Measurements from ENCODE around the gene PLB1. TPM values are rescaled to one million over a fixed set of nuclear protein-coding genes. Genes with fewer than 3 reads are reported as not detected.
"Not testable (repeated sequence)": the region's sequence is repeated elsewhere in the genome, so short reads cannot be mapped to it uniquely, and the experiment has no call there.

Gene PLB1
- polyA plus RNA-seq, 1 donor from 2014 or later, result not detected

- Mint-ChIP-seq H3K9me3 (peaks cover 9 to 16% (median 11%) of the 10 kb centered on the region in 3 donors), H3K4me1 (peaks cover 0 to 1% (median 0%) of the 10 kb centered on the region in 3 donors), H3K4me3 (peak overlapping the region in 1 of 4 donors; percentile 29), H3K36me3 (peaks cover 1% of the 10 kb centered on the region), H3K27me3 (peaks cover 8% of the 10 kb centered on the region), H3K27ac (no peak overlapping the region)
Measured at GRCh38 chr2:28461056-28461455, 34.8 kb upstream of the PLB1 start.

DNA sequence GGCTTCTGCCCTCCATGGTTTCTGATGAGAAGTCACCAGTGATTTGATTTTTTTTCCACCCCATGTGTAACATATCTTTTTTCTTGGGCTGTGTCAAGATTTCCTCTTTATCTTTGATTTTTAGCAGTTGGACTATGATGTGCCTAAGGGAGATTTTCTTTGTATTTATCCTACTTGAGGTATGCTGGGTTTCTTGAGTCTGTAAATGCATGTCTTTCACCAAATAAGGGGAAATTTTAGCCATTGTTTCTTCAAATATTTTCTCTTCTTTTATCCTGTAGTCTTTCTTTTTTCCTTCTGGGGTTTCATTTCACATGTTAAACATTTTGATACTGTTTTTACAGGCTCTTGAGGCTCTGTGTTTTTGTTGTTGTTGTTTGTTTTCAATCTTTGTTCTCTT is 33.7 kb upstream of the PLB1 start:
- H3K4me3 Mint-ChIP-seq, result no peak overlapping the region
- H3K4me1 Mint-ChIP-seq, result peaks cover 0 to 1% (median 0%) of the 10 kb centered on the region in 3 donors
- H3K9me3 Mint-ChIP-seq, result peaks cover 9 to 16% (median 11%) of the 10 kb centered on the region in 3 donors
- H3K27ac Mint-ChIP-seq, result no peak overlapping the region
- H3K27me3 Mint-ChIP-seq, result peaks cover 8% of the 10 kb centered on the region
- H3K36me3 Mint-ChIP-seq, result peaks cover 1% of the 10 kb centered on the region

GRCh38 chr2:28463211-28463816 is 32.5 kb upstream of the PLB1 start:
- Mint-ChIP-seq H3K4me1 (peaks cover 0 to 1% (median 0%) of the 10 kb centered on the region in 3 donors), H3K9me3 (peaks cover 9 to 16% (median 11%) of the 10 kb centered on the region in 3 donors), H3K36me3 (peaks cover 1% of the 10 kb centered on the region), H3K27me3 (peaks cover 7% of the 10 kb centered on the region), H3K27ac (no peak overlapping the region), H3K4me3 (no peak overlapping the region)

- H3K36me3 Mint-ChIP-seq, result peaks cover 1% of the 10 kb centered on the region
- no peak overlapping the region for H3K27ac Mint-ChIP-seq
- peak overlapping the region in 1 of 4 donors; percentile 64 for H3K4me3 Mint-ChIP-seq
- H3K4me1 Mint-ChIP-seq, result peaks cover 0 to 1% (median 0%) of the 10 kb centered on the region in 3 donors
- H3K27me3 Mint-ChIP-seq, result peaks cover 8% of the 10 kb centered on the region
- peaks cover 9 to 16% (median 11%) of the 10 kb centered on the region in 3 donors for H3K9me3 Mint-ChIP-seq
Measured at GRCh38 chr2:28463893-28464292, 32.0 kb upstream of the PLB1 start.

DNA sequence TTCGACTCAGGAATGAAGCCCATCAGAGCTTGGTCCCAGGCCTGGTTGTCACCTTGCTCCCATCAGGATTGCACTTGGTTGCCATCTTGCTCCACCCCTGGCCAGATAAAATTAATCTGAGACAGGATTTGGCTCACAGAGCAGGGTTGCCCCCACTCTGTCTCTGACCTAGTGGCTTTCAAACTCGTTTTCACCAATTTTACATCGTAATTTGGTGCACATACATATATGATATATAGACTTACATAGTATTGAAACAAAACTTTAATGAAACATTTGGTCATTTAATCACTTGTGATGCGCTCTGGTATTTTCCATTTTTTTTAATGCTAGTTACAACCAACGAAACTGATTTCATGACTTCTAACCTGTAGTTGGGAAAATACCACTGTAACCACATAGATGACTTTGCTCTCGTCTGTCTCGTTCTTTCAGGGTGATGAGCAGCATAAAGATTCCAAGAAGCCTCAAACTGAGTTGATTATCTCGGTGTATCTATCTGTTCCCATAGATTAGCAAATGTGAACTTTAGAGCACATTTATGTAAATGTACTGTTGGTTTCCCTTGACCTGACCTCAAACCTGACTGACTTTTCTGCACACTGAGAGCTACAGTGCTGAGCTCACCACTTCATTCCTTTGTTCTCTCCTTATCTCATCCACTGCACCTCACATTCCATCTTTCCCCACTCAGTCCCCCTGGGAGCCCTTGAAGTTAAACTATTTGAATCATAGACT is 30.5 kb upstream of the PLB1 start:
- peaks cover 1% of the 10 kb centered on the region for H3K36me3 Mint-ChIP-seq
- peaks cover 11% of the 10 kb centered on the region for H3K27me3 Mint-ChIP-seq
- no peak overlapping the region for H3K27ac Mint-ChIP-seq
- H3K4me1 Mint-ChIP-seq, result peaks cover 0 to 4% (median 1%) of the 10 kb centered on the region in 3 donors
- no peak overlapping the region for H3K4me3 Mint-ChIP-seq
- H3K9me3 Mint-ChIP-seq, result peaks cover 9 to 16% (median 11%) of the 10 kb centered on the region in 3 donors

DNA sequence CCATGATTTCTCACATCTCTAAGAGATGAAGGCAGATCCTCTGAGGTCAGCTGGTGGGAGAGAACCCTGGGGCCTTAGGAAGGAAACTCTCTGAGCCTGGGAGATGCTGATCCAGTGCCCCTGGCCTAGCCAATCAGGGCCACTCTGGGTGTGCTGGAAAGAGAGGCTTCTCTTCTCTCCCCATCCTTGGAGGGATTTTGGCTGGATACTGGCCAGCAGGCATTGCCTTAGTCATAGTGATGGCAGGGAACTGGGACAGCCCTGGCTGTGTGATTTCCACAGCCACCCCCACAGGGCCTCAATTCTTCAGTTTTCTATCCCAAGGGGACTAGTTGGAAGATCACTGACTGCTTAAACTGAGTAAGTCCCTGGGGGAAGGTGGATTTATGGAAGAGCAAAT is 26.6 kb upstream of the PLB1 start:
- H3K4me1 Mint-ChIP-seq, result peaks cover 0 to 6% (median 4%) of the 10 kb centered on the region in 3 donors
- no peaks in the 10 kb centered on the region for H3K36me3 Mint-ChIP-seq
- no peak overlapping the region for H3K27ac Mint-ChIP-seq
- H3K27me3 Mint-ChIP-seq, result peaks cover 9% of the 10 kb centered on the region
- peaks cover 0 to 3% (median 0%) of the 10 kb centered on the region in 3 donors for H3K9me3 Mint-ChIP-seq
- no peak overlapping the region for H3K4me3 Mint-ChIP-seq

- no peak overlapping the region for H3K27ac Mint-ChIP-seq
- peaks cover 9% of the 10 kb centered on the region for H3K27me3 Mint-ChIP-seq
- H3K4me3 Mint-ChIP-seq, result no peak overlapping the region
- H3K9me3 Mint-ChIP-seq, result peaks cover 0 to 1% (median 0%) of the 10 kb centered on the region in 3 donors
- H3K4me1 Mint-ChIP-seq, result peaks cover 0 to 6% (median 4%) of the 10 kb centered on the region in 3 donors
- no peaks in the 10 kb centered on the region for H3K36me3 Mint-ChIP-seq
Measured at GRCh38 chr2:28469947-28470535, 25.8 kb upstream of the PLB1 start.

DNA sequence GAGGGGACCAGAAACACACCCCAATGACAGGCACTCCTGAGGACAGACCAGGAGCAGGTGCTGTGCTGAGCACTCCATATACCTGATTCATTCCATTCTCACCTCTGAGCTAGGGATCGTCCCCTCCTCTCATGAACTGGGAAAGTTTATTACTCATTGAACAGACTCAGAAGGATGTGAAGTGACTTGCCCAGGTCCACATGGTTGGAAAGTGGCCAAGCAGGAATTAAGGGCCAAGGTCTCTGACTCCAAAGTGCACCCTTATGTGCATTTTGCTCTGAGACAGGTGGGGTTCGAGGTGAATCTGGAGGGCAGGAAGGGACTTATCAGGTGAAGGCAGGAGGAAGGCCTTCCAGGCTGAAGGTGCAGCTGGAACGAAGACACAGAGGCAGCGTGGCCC is 25.1 kb upstream of the PLB1 start:
- H3K27ac Mint-ChIP-seq, result peak overlapping the region in 1 of 3 donors; percentile 94
- peaks cover 0 to 1% (median 0%) of the 10 kb centered on the region in 3 donors for H3K9me3 Mint-ChIP-seq
- peaks cover 0 to 6% (median 4%) of the 10 kb centered on the region in 3 donors for H3K4me1 Mint-ChIP-seq
- H3K27me3 Mint-ChIP-seq, result peaks cover 9% of the 10 kb centered on the region
- H3K36me3 Mint-ChIP-seq, result no peaks in the 10 kb centered on the region
- no peak overlapping the region for H3K4me3 Mint-ChIP-seq

DNA sequence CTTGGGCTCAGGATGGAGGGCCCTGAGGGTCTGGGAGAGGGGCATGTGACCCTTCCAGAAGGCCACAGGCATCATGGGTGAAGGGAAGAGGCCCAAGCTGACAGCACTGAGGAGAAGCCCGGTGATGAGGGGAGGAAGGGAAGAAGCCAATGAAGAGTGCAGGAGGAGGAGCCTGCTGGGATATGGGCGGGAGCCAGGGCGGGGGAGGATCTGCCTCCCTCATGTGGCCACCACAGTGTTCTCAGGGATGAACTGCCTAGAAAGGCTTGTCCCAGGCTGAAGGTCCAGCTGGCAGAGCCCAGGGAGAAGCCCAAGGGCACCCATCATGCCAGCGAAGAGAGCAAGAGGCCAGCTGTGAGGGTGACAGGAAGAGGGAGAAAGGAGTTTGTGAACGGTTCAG is 24.6 kb upstream of the PLB1 start:
- Mint-ChIP-seq H3K36me3 (no peaks in the 10 kb centered on the region), H3K4me1 (peaks cover 0 to 6% (median 4%) of the 10 kb centered on the region in 3 donors), H3K4me3 (peak overlapping the region in 1 of 4 donors; percentile 54), H3K27ac (peak overlapping the region in 1 of 3 donors; percentile 94), H3K9me3 (peaks cover 0 to 1% (median 0%) of the 10 kb centered on the region in 3 donors), H3K27me3 (peaks cover 9% of the 10 kb centered on the region)

- H3K36me3 Mint-ChIP-seq, result no peaks in the 10 kb centered on the region
- no peak overlapping the region for H3K27ac Mint-ChIP-seq
- H3K4me1 Mint-ChIP-seq, result peaks cover 0 to 6% (median 4%) of the 10 kb centered on the region in 3 donors
- H3K4me3 Mint-ChIP-seq, result no peak overlapping the region
- peaks cover 0 to 1% (median 0%) of the 10 kb centered on the region in 3 donors for H3K9me3 Mint-ChIP-seq
- peaks cover 9% of the 10 kb centered on the region for H3K27me3 Mint-ChIP-seq
Measured at GRCh38 chr2:28471701-28472236, 24.1 kb upstream of the PLB1 start.

- not testable (repeated sequence) for H3K27me3 Mint-ChIP-seq, H3K4me3 Mint-ChIP-seq, H3K4me1 Mint-ChIP-seq, H3K9me3 Mint-ChIP-seq, H3K36me3 Mint-ChIP-seq, H3K27ac Mint-ChIP-seq
Measured at GRCh38 chr2:28472641-28473040, 23.2 kb upstream of the PLB1 start.

GRCh38 chr2:28475088-28475595 is 20.7 kb upstream of the PLB1 start:
- H3K9me3 Mint-ChIP-seq, result peaks cover 0 to 1% (median 0%) of the 10 kb centered on the region in 3 donors

DNA sequence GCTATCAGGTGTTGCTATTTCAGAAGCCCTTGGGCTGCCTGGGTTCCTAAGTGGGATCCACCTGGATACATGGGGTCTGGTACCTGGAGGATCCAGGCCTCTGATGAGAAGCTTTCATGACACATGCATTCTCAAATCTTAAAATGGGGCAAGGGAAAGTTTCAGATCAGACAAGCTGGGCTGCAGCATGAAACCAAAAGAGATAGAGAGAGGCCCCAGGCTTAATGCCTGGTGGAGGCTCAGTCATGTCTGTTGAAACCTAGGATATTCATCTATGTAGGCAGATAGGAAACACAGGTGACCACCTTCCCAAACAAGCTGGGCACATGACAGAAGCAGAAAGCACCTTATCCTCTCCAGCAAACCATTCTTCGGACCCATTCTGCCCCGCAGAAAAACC is 18.8 kb upstream of the PLB1 start:
- no peaks in the 10 kb centered on the region for H3K4me1 Mint-ChIP-seq
- H3K9me3 Mint-ChIP-seq, result peaks cover 0 to 2% (median 0%) of the 10 kb centered on the region in 3 donors
- H3K27me3 Mint-ChIP-seq, result peaks cover 2% of the 10 kb centered on the region
- no peak overlapping the region for H3K27ac Mint-ChIP-seq
- no peaks in the 10 kb centered on the region for H3K36me3 Mint-ChIP-seq
- H3K4me3 Mint-ChIP-seq, result peak overlapping the region in 2 of 4 donors; percentile 20 to 44

More at GRCh38 chr2:28475088-28475595, 20.7 kb upstream of the PLB1 start:
- H3K27me3 Mint-ChIP-seq, result peaks cover 3% of the 10 kb centered on the region
- no peak overlapping the region for H3K27ac Mint-ChIP-seq
- H3K36me3 Mint-ChIP-seq, result no peaks in the 10 kb centered on the region
- no peak overlapping the region for H3K4me3 Mint-ChIP-seq
- peaks cover 0 to 4% (median 3%) of the 10 kb centered on the region in 3 donors for H3K4me1 Mint-ChIP-seq

DNA sequence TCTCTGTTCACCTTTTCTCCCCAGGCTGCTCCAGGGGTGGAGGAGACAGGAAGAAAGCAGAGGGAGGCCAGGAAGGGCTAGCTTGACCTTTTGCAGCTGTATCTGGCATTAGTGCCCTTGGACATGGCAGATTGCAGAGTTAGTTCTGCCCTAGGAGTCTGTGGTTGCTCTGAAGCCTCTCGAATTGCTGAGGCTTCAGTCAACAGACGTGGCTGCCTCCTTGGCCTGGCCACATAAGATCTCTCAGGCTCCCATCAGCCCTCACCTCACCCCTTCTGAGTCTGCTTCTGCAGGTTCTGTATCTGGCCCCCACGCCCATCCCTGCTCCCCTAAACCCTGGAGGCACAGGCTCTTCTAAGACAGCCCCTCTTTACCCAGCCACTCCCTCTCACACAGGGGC is 18.2 kb upstream of the PLB1 start:
- Mint-ChIP-seq H3K27me3 (peaks cover 2% of the 10 kb centered on the region), H3K9me3 (peaks cover 0 to 2% (median 0%) of the 10 kb centered on the region in 3 donors), H3K4me1 (no peaks in the 10 kb centered on the region)

More for the DNA sequence above, 18.2 kb upstream of the PLB1 start:
- Mint-ChIP-seq H3K27ac (no peak overlapping the region), H3K4me3 (no peak overlapping the region), H3K36me3 (no peaks in the 10 kb centered on the region)
